OCI-LY7 (cell line): Measurements from ENCODE around the gene LRRC7. TPM values are rescaled to one million over a fixed set of nuclear protein-coding genes. Genes with fewer than 3 reads are reported as not detected.

ENCODE experiments used
- BruUV-seq: library from RNA; stranded (reverse); fragments of 400-500 nt; replicated peaks from 2 replicates; lab custom pipeline; 2021; lab: Mats Ljungman, UMichigan
- CTCF ChIA-PET: fragments of 300-600 bp; sonication (Branson Sonifier 250); formaldehyde crosslinking; loops from one replicate; lab custom pipeline; 2022; ENCODE audit warnings: antibody characterized with exemption; ENCODE audit not compliant: unreplicated experiment; lab: Charles Lee
- POLR2A ChIA-PET: fragments of 300-600 bp; sonication (Branson Sonifier 250); formaldehyde crosslinking; loops from one replicate; lab custom pipeline; 2022; ENCODE audit warnings: antibody characterized with exemption; lab: Charles Lee
- DNase-seq: peaks from one replicate; pipeline ENCODE4 v3.0.0-alpha.2; 2015; ENCODE audit warnings: low spot score
- H2AFZ ChIP-seq: fragments of 200-600 bp; sonication (generic), shearing (Covaris generic); 2 replicates; pipeline ENCODE4 v1.6.1; 2014; ENCODE audit warnings: mild to moderate bottlenecking, antibody characterized with exemption, low read length, moderate library complexity
- H3K27ac ChIP-seq: fragments of 200-600 bp; sonication (generic); 2 replicates; pipeline ENCODE4 v1.5.1; 2014; ENCODE audit warnings: mixed run types, low read depth, mild to moderate bottlenecking, moderate library complexity, low read length, inconsistent platforms; ENCODE audit not compliant: poor library complexity, severe bottlenecking
- H3K36me3 ChIP-seq: fragments of 200-600 bp; sonication (generic); 2 replicates; pipeline ENCODE4 v1.6.1; 2014; ENCODE audit warnings: mild to moderate bottlenecking, antibody characterized with exemption, low read length, moderate library complexity, mixed read lengths; ENCODE audit not compliant: insufficient read depth
- H3K4me1 ChIP-seq: fragments of 200-600 bp; sonication (generic); 2 replicates; pipeline ENCODE4 v1.5.1; 2014; ENCODE audit warnings: mild to moderate bottlenecking, low read length; ENCODE audit not compliant: insufficient read depth, poor library complexity, severe bottlenecking
- H3K4me2 ChIP-seq: fragments of 200-600 bp; sonication (generic); 2 replicates; pipeline ENCODE4 v1.6.1; 2014; ENCODE audit warnings: mild to moderate bottlenecking, low read length
- H3K4me3 ChIP-seq: fragments of 200-600 bp; sonication (generic); 2 replicates; pipeline ENCODE4 v1.5.1; 2014; ENCODE audit warnings: mild to moderate bottlenecking, low read depth, low read length; ENCODE audit not compliant: poor library complexity, severe bottlenecking
- H3K79me2 ChIP-seq: fragments of 200-600 bp; sonication (generic); 2 replicates; pipeline ENCODE4 v1.6.1; 2016; ENCODE audit warnings: low read depth, mild to moderate bottlenecking, low read length, moderate library complexity, mixed read lengths; ENCODE audit not compliant: insufficient read depth
- H3K9me2 ChIP-seq: fragments of 200-600 bp; sonication (generic); 2 replicates; pipeline ENCODE4 v1.6.1; 2016; ENCODE audit warnings: mild to moderate bottlenecking, low read length, mixed read lengths; ENCODE audit not compliant: insufficient read depth
- H3K9me3 ChIP-seq: fragments of 200-600 bp; sonication (generic); 2 replicates; pipeline ENCODE4 v1.6.1; 2014; ENCODE audit warnings: mild to moderate bottlenecking, mixed run types, low read length, mixed read lengths
- H4K20me1 ChIP-seq: fragments of 200-600 bp; sonication (generic); 2 replicates; pipeline ENCODE4 v1.6.1; 2014; ENCODE audit warnings: mild to moderate bottlenecking, antibody characterized with exemption, low read length, moderate library complexity, mixed read lengths; ENCODE audit not compliant: insufficient read depth
- CTCF ChIP-seq: fragments of 200-600 bp; sonication (generic); conservative IDR thresholded peaks from 2 replicates; pipeline ENCODE4 v1.5.1; 2014; ENCODE audit warnings: mild to moderate bottlenecking, antibody characterized with exemption, low read length, moderate library complexity, mixed read lengths
- EZH2phosphoT487 ChIP-seq: fragments of 200-600 bp; sonication (generic); IDR thresholded peaks from 2 replicates; pipeline ENCODE4 v1.6.1; 2018; ENCODE audit warnings: low read depth, borderline replicate concordance, mild to moderate bottlenecking, mixed run types, antibody characterized with exemption, low read length, moderate library complexity, mixed read lengths
- intact Hi-C: fragments of 100-400 bp; cut with micrococcal nuclease; formaldehyde crosslinking; loops from one replicate; pipeline ENCODE4 v1.10.0; 2022; ENCODE audit not compliant: unreplicated experiment
- total RNA-seq, 2 experiments: library from RNA; depleted of rRNA in 1 of 2; stranded (reverse); fragments of >200 nt in 1 of 2; shearing (Covaris generic) in 1 of 2; gene quantifications; 2 replicates each; pipeline ENCODE4 v1.2.3, GENCODE V29; 2014 to 2022

The LRRC7 gene
- total RNA-seq, 2 experiments from 2014 or later: not detected

- peaks cover 40% of the 10 kb centered on the region for H3K4me1 ChIP-seq
- peak overlapping the region; percentile 28 for H3K4me3 ChIP-seq
- ChIA-PET POLR2A (interaction anchor here (0.6 to 1.0 kb wide), 5 partner anchors 14 to 583 kb away, joined by 3 to 4 read pairs (median 3); no protein-coding TSS in a partner anchor), CTCF (no interaction called here)
- DNase-seq: peak; percentile 42
- H3K27ac ChIP-seq: peak overlapping the region; percentile 12
- TF ChIP-seq EZH2phosphoT487: no peak
- TF ChIP-seq CTCF: no peak
- peak overlapping the region; percentile 60 for H3K4me2 ChIP-seq
- intact Hi-C loops: no loop called here
- H3K9me3 ChIP-seq: no peaks in the 10 kb centered on the region
- no peaks in the 10 kb centered on the region for H4K20me1 ChIP-seq
- no peaks in the 10 kb centered on the region for H3K9me2 ChIP-seq
- BruUV-seq: no TSS peak
- H2AFZ ChIP-seq: peak overlapping the region; percentile 85
- no peaks in the 10 kb centered on the region for H3K79me2 ChIP-seq
- no peaks in the 10 kb centered on the region for H3K36me3 ChIP-seq
Measured at GRCh38 chr1:70033266-70033873, 465.6 kb downstream of the LRRC7 start.

DNA sequence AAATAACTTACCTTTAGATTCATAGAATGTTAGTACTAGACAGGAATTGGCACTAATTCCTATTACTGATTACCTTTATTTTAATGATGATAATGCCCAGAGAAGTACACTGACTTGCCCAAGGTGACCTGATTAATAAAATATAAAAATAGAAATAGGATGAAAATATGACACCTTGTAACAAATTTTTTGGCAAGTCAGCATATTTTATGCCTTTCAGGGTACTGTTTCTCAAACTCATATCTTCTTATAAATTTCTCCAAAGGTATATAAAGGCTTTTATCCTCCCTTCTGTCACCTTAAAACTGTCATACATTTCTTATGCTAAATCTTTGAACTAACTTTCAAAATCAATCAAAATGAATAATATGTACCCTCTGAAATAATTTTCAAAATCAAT, 466.2 kb downstream of the LRRC7 start:
- Histone ChIP-seq H3K36me3 (no peaks in the 10 kb centered on the region), H3K79me2 (no peaks in the 10 kb centered on the region), H4K20me1 (no peaks in the 10 kb centered on the region), H2AFZ (peak overlapping the region; percentile 19; the same call in 1 of the 2 replicates), H3K4me3 (no peak overlapping the region), H3K4me1 (peaks cover 40% of the 10 kb centered on the region), H3K27ac (peak overlapping the region; percentile 12), H3K9me2 (no peaks in the 10 kb centered on the region), H3K9me3 (no peaks in the 10 kb centered on the region), H3K4me2 (peak overlapping the region; percentile 60)
- TF ChIP-seq EZH2phosphoT487: no peak
- TF ChIP-seq CTCF: no peak
- CTCF ChIA-PET: no interaction called here
- POLR2A ChIA-PET: interaction anchor here (0.6 to 0.8 kb wide), 2 partner anchors 19 to 397 kb away, joined by 3 read pairs; no protein-coding TSS in a partner anchor
- no TSS peak for BruUV-seq
- no peak for DNase-seq
- intact Hi-C loops: no loop called here

- H3K36me3 ChIP-seq: no peaks in the 10 kb centered on the region
- ChIA-PET CTCF (interaction anchor here (0.5 kb wide), 1 partner anchor 558 kb away, joined by 3 read pairs; no protein-coding TSS in a partner anchor), POLR2A (no interaction called here)
- TF ChIP-seq CTCF (peak; percentile 24; the same call in 1 of the 2 replicates), EZH2phosphoT487 (no peak)
- H4K20me1 ChIP-seq: no peaks in the 10 kb centered on the region
- BruUV-seq: no TSS peak
- peaks cover 36% of the 10 kb centered on the region for H3K4me1 ChIP-seq
- H3K9me2 ChIP-seq: no peaks in the 10 kb centered on the region
- 0 out of 2 replicates have a peak overlapping the region, but pooled peaks have one; percentile 33 for H3K4me2 ChIP-seq
- intact Hi-C loops: no loop called here
- H2AFZ ChIP-seq: peak overlapping the region; percentile 19; the same call in 1 of the 2 replicates
- H3K27ac ChIP-seq: peak overlapping the region; percentile 12
- no peaks in the 10 kb centered on the region for H3K79me2 ChIP-seq
- no peak overlapping the region for H3K4me3 ChIP-seq
- DNase-seq: peak; percentile 51
- H3K9me3 ChIP-seq: no peaks in the 10 kb centered on the region
Measured at GRCh38 chr1:70034403-70034802, 466.7 kb downstream of the LRRC7 start.
